Measurements from ENCODE around the gene ANXA4. TPM values are rescaled to one million over a fixed set of nuclear protein-coding genes. Genes with fewer than 3 reads are reported as not detected.
"Not testable (repeated sequence)": the region's sequence is repeated elsewhere in the genome, so short reads cannot be mapped to it uniquely, and the experiment has no call there.

Gene ANXA4
- total RNA-seq = 58.3 TPM
- long read RNA-seq, transcript ANXA4-201 (13 exons, 2,799 nt) = major isoform, 152 of 187 reads
- long read RNA-seq, partial matches to known transcripts = 10 of 187 reads
- long read RNA-seq, other reads (novel, unspliced or antisense) = 21 of 187 reads

DNA sequence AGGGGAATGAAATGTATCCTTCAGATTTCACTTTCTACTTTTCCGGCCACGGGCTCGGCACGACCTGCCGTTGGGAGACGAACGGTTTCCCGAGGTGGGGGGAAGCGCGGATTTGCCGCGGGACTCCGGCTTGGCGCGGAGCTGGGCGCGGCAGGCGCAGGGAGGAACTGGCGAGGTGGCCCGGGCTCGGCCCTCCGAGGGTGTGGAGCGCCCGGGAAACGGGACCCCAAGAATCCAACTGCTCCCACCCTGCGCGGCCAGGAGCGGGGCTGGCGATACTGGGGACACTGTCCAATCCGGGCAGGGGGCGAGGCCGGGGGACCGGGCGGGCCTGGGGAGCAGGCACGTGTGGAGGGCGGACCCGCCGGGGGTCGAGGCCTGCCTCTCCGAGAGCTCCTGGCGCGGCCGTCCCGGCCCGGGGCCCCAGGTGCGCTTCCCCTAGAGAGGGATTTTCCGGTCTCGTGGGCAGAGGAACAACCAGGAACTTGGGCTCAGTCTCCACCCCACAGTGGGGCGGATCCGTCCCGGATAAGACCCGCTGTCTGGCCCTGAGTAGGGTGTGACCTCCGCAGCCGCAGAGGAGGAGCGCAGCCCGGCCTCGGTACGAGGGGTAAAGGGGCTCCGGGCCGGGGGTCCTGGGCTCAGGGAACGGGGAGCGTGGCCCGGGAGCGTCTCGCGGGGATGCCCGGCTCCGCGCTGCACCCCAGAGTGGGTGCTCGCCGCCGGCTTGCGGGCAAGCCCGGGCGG is at the start of gene ANXA4:
TSS of gene ANXA4 (plus strand) at position 560 of the 747 bp plus-strand sequence. CDS start 39,432 bp downstream, outside the sequence.
- peak; percentile 93 for DNase-seq (ENCODE audit: low spot score)

GRCh38 chr2:69692424-69692823 is 49.5 kb upstream of the ANXA4 start:
- no peak for DNase-seq (ENCODE audit: low spot score)

- DNase-seq (ENCODE audit: low spot score) = no peak
Measured at GRCh38 chr2:69693059-69693774, 48.7 kb upstream of the ANXA4 start.

GRCh38 chr2:69693775-69694450 is 48.0 kb upstream of the ANXA4 start:
- DNase-seq (ENCODE audit: low spot score) = no peak

- no peak for DNase-seq (ENCODE audit: low spot score)
Measured at GRCh38 chr2:69694894-69695849, 46.8 kb upstream of the ANXA4 start.

GRCh38 chr2:69695850-69696216 is 46.1 kb upstream of the ANXA4 start:
- no peak for DNase-seq (ENCODE audit: low spot score)

DNA sequence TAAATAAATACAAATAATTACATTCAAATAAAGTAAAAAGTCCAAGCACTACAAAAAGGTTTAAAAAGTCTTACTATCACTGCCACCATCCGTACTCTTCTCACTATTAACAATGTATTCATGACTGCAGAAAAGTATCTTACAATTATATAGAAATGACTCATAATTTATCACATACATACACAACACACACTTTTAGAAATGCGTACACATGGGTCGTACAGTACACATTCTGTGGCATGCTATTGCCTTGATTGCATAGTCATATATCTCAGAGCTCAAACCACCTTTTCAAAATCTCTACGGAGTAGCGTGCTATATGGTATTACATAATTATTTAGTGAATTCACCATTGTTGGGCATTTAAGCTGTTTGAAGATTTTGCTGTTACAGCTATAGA is 41.6 kb upstream of the ANXA4 start:
- DNase-seq (ENCODE audit: low spot score) = no peak

GRCh38 chr2:69701100-69701945 is 40.6 kb upstream of the ANXA4 start:
- no peak for DNase-seq (ENCODE audit: low spot score)

DNA sequence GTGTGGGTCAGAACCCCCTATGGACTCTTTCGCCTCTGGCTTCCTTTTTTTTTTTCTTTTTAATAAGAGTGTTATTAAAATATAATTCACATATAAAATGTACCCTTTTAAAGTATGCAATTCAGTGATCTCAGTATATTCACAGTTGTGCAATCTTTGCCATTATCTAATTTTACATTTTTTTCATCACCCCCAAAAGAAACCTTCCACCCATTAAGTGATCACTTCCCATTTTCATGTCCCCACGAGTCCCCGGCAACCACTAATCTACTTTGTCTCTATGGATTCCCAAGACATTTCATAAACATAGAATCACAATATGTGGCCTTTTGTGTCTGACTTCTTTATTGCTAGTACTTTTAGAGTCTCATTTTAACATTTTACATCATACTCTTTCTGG is 38.7 kb upstream of the ANXA4 start:
- no peak for DNase-seq (ENCODE audit: low spot score)

DNA sequence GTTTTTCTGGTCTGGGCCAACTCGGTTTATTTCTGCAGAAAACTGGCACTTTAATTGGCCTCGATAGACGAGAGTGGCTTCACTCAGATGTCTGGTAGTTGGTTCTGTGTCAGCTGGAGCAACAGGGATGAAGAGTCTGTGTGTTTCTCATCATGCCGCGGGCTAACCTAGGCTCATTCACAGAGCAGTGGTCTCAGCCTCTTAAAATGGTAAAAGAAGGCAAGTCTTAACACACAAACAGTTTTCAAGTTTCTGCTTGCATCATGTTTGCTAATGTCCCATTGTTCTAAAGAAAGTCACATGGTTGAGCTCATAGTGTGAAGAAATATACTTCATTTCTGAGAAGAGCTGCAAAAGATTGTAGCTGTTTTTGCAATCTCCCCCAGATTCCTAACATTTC is 37.5 kb upstream of the ANXA4 start:
- no peak for DNase-seq (ENCODE audit: low spot score)

GRCh38 chr2:69709290-69709689 is 32.6 kb upstream of the ANXA4 start:
- DNase-seq (ENCODE audit: low spot score) = no peak

DNA sequence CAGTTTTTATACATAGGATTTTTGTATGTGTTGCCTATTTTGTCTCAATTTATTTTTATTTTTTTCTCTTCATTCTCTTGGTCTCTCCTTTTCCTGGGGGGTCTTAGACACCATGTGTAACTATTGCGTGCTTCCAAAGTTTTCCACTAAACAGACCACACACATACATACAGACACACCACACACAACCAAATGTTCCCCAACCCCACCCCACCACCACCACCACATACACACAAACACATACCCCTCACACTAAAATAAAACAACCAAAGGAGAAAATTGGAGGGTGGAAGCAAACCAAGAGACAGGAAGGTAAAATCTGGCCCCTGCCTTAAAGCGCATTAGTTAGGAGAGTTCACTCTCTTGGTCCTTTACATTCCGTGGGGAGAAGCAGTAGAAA is 30.0 kb upstream of the ANXA4 start:
- DNase-seq (ENCODE audit: low spot score) = no peak

- DNase-seq (ENCODE audit: low spot score) = no peak
Measured at GRCh38 chr2:69714024-69714423, 27.9 kb upstream of the ANXA4 start.

DNA sequence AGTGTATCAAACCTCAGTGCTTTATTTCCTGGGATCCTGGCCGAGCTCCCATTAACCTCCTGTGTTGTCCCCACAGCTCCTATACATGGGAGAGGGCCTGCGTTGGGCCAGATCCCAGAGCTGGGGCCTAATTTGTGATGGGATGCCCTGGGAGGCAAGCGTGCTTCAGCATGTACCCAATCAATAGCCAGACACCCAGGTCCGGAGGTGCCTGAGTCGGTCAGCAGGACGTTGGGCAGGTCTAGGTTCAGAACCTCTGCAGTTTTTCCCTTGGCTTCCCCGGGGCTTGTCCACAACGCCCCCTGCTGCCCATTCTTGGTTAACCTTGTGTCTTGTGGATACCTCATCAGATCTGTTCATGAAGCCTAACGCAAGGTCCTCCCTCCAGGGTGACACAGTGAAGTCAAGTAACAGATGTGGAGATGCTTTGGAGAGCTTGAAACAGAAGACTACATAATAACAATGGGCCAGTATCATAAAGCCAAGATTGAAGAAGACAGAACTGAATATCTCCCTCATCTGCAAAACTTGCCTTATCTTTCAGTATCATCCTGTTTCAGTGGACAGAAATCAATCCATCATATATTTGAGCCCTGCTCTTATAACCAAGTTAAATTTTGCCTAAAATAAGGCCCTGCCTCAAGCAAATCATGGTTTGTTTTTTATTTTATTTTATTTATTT is 27.3 kb upstream of the ANXA4 start:
- DNase-seq (ENCODE audit: low spot score) = not testable (repeated sequence)

GRCh38 chr2:69715964-69716363 is 26.0 kb upstream of the ANXA4 start:
- DNase-seq (ENCODE audit: low spot score) = no peak

DNA sequence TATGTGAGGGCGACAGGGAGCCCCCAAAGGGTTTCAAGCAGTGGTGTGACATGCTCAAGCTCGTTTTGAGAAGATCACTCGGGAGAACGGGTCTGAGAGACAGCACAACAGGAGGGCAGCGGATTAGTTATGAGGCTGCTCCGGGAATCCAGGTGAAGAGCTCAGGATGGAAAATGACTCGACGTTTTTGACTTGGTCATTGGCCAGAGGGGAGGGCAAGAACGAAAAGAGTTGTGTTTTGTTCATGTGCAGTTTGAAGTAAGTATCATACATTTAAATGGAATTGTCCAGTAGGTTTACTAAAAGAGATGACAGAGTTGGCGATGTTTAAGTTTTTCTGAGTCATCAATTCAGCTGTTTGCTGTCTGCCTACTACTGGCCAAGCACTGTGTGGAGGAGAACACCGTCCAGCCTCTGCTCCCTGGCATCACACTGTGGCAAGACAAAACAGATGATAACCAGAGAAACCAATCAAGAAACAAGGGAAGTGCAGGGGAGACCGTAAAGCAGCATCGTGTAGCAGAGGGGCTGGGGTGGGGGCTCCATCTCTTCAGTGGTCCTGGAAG is 25.3 kb upstream of the ANXA4 start:
- DNase-seq (ENCODE audit: low spot score) = no peak

DNA sequence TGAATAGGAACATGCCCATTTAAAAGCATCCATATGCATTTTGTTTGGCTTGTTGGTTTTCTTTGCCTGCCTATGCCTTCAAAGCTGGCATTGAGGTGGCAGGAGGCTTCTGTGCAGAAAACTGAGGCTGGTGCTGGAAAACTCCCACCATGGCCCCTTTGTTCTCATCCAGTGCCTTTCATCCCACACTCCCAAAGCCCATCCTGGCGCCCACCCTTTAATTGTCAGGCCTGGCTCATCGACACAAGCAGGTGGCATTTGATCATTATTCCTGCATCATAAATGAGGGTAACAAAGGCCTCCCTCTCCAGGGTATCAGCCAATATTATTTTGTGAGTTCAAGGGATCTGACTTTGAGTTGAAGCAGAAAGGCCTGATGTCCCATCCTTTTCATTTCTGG is 24.7 kb upstream of the ANXA4 start:
- no peak for DNase-seq (ENCODE audit: low spot score)

DNA sequence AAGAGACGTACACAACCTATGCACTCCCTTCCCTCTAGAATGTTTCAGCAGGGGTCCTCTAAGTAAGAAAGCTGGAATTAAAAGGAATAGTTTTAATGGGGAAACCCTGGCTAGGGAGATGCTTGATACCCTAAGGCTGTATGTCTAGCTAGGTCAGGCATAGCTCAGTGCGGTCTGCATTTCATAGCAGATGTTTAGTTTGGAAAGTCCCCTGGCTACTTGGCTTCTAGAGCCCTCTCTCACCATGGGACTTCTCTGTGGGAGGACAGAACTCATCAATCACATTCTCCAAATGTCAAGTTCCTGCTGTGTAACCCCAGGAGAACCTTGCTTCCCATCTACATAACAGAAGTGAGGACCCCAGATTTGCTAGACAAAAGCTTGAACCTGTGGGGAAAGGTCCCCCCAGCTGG is 24.1 kb upstream of the ANXA4 start:
- no peak for DNase-seq (ENCODE audit: low spot score)

All from mesenteric fat pad (tissue), 1 donor.